ENCODE data around the gene APBA2.
"Not testable (repeated sequence)": the region's sequence is repeated elsewhere in the genome, so short reads cannot be mapped to it uniquely, and the experiment has no call there.

Gene APBA2

GRCh38 chr15:28885630-28886430 lies at the start of gene APBA2:
APBA2 (plus strand) TSS chr15:28885974; CDS start chr15:29053885, 167,911 bp downstream.
- DNase-seq = peak in 2 of 3 donors; percentile 25 to 40

GRCh38 chr15:28840285-28840684 lies 45.5 kb upstream of the APBA2 start:
- not testable (repeated sequence) for DNase-seq

GRCh38 chr15:28842210-28842609 lies 43.6 kb upstream of the APBA2 start:
- not testable (repeated sequence) for DNase-seq

- DNase-seq = not testable (repeated sequence)
These were observed 42.3 kb upstream of the APBA2 start for GRCh38 chr15:28843520-28843919.

GRCh38 chr15:28844147-28844546 lies 41.6 kb upstream of the APBA2 start:
- DNase-seq = not testable (repeated sequence)

- not testable (repeated sequence) for DNase-seq
These were observed 38.5 kb upstream of the APBA2 start for GRCh38 chr15:28847247-28847646.

- DNase-seq = not testable (repeated sequence)
These were observed 37.8 kb upstream of the APBA2 start for GRCh38 chr15:28847959-28848358.

GRCh38 chr15:28848521-28848920 lies 37.3 kb upstream of the APBA2 start, which contains the start of gene GOLGA6L7:
GOLGA6L7 (minus strand) TSS chr15:28848644; CDS start chr15:28848549, 95 bp downstream.
- peak in 1 of 3 donors; percentile 4 for DNase-seq

GRCh38 chr15:28849271-28849670 lies 36.5 kb upstream of the APBA2 start:
- not testable (repeated sequence) for DNase-seq

GRCh38 chr15:28849766-28850165 lies 36.0 kb upstream of the APBA2 start:
- not testable (repeated sequence) for DNase-seq

GRCh38 chr15:28853654-28854053 lies 32.1 kb upstream of the APBA2 start:
- not testable (repeated sequence) for DNase-seq

GRCh38 chr15:28854578-28854977 lies 31.2 kb upstream of the APBA2 start:
- not testable (repeated sequence) for DNase-seq

GRCh38 chr15:28861031-28861534 lies 24.7 kb upstream of the APBA2 start:
- DNase-seq = peak; percentile 78 to 81 (median 81)

GRCh38 chr15:28861589-28862293 lies 24.0 kb upstream of the APBA2 start:
- peak in 2 of 3 donors; percentile 4 for DNase-seq

- DNase-seq = no peak
These were observed 16.9 kb upstream of the APBA2 start for GRCh38 chr15:28868744-28869345.

- DNase-seq = no peak
These were observed 14.6 kb upstream of the APBA2 start for GRCh38 chr15:28871168-28871567.

- DNase-seq = no peak
These were observed 12.8 kb upstream of the APBA2 start for GRCh38 chr15:28873006-28873405.

GRCh38 chr15:28873585-28874190 lies 12.1 kb upstream of the APBA2 start:
- DNase-seq = no peak

- DNase-seq = no peak
These were observed 10.2 kb upstream of the APBA2 start for GRCh38 chr15:28875461-28876000.

- no peak for DNase-seq
These were observed 9.5 kb upstream of the APBA2 start for GRCh38 chr15:28876131-28876844.

- DNase-seq = no peak
These were observed 9.0 kb upstream of the APBA2 start for GRCh38 chr15:28876845-28877185.

GRCh38 chr15:28878209-28878608 lies 7.6 kb upstream of the APBA2 start:
- no peak for DNase-seq
